IgD-negative memory B cell (primary cell): ENCODE measurements around the gene OSBPL1A. TPM values are rescaled to one million over a fixed set of nuclear protein-coding genes. Genes with fewer than 3 reads are reported as not detected.

Source experiments
- H3K27ac Mint-ChIP-seq, 3 donors: one replicate each; pipeline ENCODE4 v1.8.0; 2020 to 2022; ENCODE audit warnings: mild to moderate bottlenecking in 3 of 3, mixed read lengths in 3 of 3, moderate library complexity in 1 of 3
- H3K27me3 Mint-ChIP-seq: one replicate; pipeline ENCODE4 v1.8.0; 2021; ENCODE audit warnings: mixed read lengths
- H3K36me3 Mint-ChIP-seq: one replicate; pipeline ENCODE4 v1.8.0; 2020; ENCODE audit warnings: mild to moderate bottlenecking, mixed read lengths
- H3K4me1 Mint-ChIP-seq, 3 donors: one replicate each; pipeline ENCODE4 v1.8.0; 2020 to 2022; ENCODE audit warnings: mixed read lengths in 3 of 3, mild to moderate bottlenecking in 1 of 3
- H3K4me3 Mint-ChIP-seq, 4 donors: one replicate each; pipeline ENCODE4 v1.8.0; 2020 to 2022; ENCODE audit warnings: mild to moderate bottlenecking in 4 of 4, mixed read lengths in 4 of 4, moderate library complexity in 3 of 4
- H3K9me3 Mint-ChIP-seq, 3 donors: one replicate each; pipeline ENCODE4 v1.8.0; 2020 to 2021; ENCODE audit warnings: mixed read lengths in 3 of 3, mild to moderate bottlenecking in 1 of 3
- polyA plus RNA-seq: library from polyadenylated mRNA; unstranded; fragments of 300-500 nt; fragmentation: Illumina TruSeq; gene quantifications from one replicate; pipeline ENCODE4 v1.2.3, GENCODE V29; 2021

Gene OSBPL1A
- polyA plus RNA-seq, 1 donor from 2014 or later, result 0.84 TPM

DNA sequence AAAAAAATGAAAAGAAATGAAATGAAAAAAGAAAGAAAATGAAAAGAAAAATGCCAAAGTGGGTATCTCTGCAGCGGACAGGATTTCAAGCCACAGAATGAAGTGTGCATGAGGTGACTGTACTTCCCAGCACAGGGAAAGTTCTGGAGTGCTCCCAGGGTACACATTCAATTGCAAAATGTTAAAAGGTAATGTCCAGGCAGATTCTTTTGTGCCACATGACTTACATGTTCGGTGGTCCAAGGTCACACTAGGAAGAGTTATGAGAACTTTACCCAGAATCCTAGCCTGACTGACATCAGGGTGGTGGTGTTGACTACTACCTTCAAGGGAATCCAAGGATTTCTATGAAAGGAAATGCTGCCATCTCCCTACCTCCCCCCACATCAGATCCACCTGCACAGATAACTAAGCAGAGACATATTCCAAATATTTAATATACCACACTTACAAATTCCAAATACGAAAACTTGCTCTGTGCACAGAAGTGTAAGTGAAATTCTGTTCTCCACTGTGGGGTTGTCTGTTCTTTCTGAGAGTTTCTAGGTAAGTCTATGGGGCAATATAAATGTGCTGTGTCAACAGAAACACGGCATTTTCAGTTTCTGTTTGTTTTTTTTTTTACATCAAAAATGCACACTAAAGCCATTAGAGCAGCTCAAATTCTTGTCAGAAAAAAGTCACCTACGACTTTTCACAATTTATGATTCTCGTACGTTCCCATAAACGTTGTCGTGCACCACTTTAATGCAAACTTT is 202.1 kb downstream of the OSBPL1A start:
- Mint-ChIP-seq H3K4me1 (peaks cover 0 to 1% (median 0%) of the 10 kb centered on the region in 3 donors), H3K9me3 (no peaks in the 10 kb centered on the region), H3K27ac (peak overlapping the region in 1 of 3 donors; percentile 32), H3K4me3 (peak overlapping the region in 1 of 4 donors; percentile 58), H3K36me3 (peaks cover 2% of the 10 kb centered on the region), H3K27me3 (peaks cover 9% of the 10 kb centered on the region)

DNA sequence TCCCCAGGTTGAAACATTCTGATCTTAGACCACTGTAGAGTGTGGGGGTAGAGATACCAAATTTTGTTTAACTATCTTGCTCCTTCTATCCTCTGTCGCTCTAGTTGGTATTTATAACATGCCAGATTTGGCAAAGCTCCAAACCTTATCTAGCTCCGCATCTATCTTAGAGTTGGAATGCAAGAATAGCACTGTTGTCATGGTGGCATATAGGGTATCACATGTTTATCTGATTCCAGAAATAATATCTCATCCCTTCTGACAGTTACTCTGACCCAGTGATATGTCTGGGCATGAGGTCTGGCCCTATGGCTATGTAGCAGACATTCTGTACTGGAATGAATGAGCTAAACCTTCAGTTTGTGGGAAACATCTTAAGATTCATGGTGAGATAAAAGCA is 207.0 kb downstream of the OSBPL1A start:
- no peak overlapping the region for H3K27ac Mint-ChIP-seq

DNA sequence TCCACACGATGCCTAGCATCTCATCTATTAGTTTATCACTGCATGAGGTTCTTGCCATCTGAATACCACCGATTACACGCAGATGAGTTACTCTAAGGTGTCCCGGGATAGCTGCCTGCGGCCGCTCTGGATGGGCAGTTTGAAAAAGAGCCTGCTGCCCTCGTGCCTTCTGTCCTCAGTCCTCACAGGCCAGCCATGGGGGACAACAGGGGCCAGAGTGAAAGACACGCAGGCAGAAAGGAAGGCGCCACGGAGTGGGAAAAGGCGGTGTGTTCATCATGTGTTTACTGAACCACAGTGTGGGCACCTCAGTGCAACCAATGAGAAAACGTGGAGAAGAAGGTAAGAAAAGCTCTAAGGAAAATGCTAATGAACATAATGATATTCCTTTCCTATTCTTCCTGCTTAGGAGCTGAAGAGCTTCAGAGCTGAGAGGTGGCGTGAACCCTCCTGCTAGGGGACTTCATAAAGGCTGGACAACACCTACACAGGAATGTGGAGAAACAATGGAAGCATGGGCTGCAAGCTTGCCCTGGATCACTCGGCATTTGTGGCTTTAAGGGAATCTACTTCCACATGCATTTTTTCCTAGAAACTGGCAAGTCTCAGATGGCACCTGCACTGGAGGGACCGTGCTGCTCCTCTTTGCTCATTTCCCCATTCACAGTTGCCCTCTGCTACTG is 207.8 kb downstream of the OSBPL1A start:
- H3K27ac Mint-ChIP-seq, result no peak overlapping the region
- no peak overlapping the region for H3K4me3 Mint-ChIP-seq
- H3K4me1 Mint-ChIP-seq, result peaks cover 6 to 17% (median 11%) of the 10 kb centered on the region in 3 donors
- peaks cover 2% of the 10 kb centered on the region for H3K36me3 Mint-ChIP-seq
- H3K9me3 Mint-ChIP-seq, result no peaks in the 10 kb centered on the region
- H3K27me3 Mint-ChIP-seq, result peaks cover 13% of the 10 kb centered on the region

More for the DNA sequence above, 207.0 kb downstream of the OSBPL1A start:
- Mint-ChIP-seq H3K36me3 (peaks cover 2% of the 10 kb centered on the region), H3K27me3 (peaks cover 13% of the 10 kb centered on the region), H3K4me1 (peaks cover 6 to 17% (median 11%) of the 10 kb centered on the region in 3 donors), H3K9me3 (no peaks in the 10 kb centered on the region), H3K4me3 (no peak overlapping the region)

DNA sequence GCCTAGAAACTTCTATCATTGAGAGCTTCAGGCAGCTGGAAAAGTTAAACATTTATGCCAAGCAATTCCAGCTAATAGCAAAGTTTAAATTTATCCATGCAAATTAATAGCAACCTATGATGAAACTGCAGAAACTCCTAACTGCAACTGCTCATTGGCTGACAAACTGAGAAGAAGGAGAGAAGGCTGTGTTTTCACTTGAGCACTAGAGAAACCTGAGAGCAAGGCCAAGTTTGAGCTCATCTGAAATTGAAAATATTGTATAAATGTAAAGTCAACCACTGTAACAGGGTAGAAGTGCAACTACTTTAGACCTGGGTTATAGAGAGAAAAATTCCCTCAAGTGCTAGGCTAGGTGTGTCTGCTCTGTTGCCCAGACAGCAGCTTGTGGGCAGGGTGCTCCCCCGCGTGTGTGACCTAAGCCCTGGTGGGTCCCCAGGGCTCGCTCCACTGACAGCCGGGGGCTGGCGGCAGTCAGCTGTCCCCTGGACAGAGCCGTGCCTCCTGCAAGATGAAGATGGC is 208.6 kb downstream of the OSBPL1A start:
- Mint-ChIP-seq H3K27ac (no peak overlapping the region), H3K9me3 (no peaks in the 10 kb centered on the region), H3K36me3 (peaks cover 2% of the 10 kb centered on the region), H3K27me3 (peaks cover 13% of the 10 kb centered on the region), H3K4me3 (no peak overlapping the region), H3K4me1 (peaks cover 6 to 17% (median 11%) of the 10 kb centered on the region in 3 donors)

DNA sequence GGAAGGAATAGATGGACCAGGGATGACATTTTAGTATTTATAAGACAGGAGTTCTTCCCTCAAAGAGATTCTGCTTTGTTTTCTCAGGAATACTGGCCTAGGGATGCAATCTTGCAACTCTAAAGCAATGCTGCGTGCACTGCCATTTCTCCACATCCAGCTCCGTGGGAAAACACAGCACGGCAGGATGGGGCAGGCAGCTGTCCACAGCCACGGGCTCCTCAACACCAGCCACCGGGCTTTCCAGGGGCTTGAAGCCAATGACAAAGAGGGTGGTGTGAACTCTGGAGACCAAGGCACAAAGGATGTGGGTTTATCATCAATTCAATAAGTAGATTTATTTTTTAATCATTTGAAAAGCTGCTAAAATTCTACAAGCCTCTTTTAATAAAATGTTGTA is 209.5 kb downstream of the OSBPL1A start:
- Mint-ChIP-seq H3K27ac (no peak overlapping the region), H3K9me3 (no peaks in the 10 kb centered on the region), H3K36me3 (peaks cover 2% of the 10 kb centered on the region), H3K4me3 (no peak overlapping the region), H3K27me3 (peaks cover 11% of the 10 kb centered on the region), H3K4me1 (peaks cover 6 to 17% (median 11%) of the 10 kb centered on the region in 3 donors)

DNA sequence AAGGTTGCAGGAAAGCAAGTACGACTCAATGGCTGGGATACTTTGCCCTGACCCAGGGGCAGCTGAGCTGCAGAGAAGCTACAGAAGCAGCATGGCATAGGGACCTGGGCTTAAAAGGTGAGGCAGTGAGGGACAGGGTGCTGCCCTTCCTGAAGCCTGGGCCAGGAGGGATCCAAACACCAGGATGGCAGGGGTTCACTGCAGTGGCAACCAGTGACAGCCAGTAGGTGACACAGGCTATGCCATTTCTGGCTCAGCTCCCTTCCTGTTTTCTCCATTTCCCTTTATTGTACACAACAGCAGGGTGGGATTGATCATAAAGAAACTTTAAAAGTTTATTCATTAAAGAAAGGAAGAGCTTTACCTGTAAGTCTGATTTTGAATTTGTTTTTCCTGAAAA is 209.9 kb downstream of the OSBPL1A start:
- peak overlapping the region in 1 of 3 donors; percentile 21 for H3K27ac Mint-ChIP-seq
- no peak overlapping the region for H3K4me3 Mint-ChIP-seq
- peaks cover 2% of the 10 kb centered on the region for H3K36me3 Mint-ChIP-seq
- H3K27me3 Mint-ChIP-seq, result peaks cover 10% of the 10 kb centered on the region
- H3K4me1 Mint-ChIP-seq, result peaks cover 6 to 17% (median 11%) of the 10 kb centered on the region in 3 donors
- no peaks in the 10 kb centered on the region for H3K9me3 Mint-ChIP-seq

DNA sequence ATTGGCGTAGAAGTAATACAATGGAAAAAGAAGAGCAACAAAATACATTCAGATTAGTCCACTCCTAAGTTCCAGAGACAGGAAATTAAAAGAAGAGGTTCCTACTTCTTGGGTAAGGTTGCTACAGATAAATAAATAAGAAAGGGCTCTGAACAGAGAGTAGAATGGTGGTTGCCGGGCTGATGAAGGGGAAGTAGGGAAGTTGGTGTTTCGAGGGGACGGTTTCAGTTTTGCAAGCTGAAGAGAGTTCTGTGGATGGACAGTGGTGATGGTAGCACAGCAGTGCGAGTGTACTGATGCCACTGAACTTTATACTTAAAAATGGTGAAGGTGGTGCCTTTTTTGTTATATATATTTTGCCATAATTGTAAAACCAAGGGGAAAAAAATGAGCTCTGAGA is 210.6 kb downstream of the OSBPL1A start:
- H3K4me1 Mint-ChIP-seq, result peaks cover 6 to 17% (median 11%) of the 10 kb centered on the region in 3 donors
- H3K4me3 Mint-ChIP-seq, result peak overlapping the region in 3 of 4 donors; percentile 68 to 85 (median 80)
- H3K27me3 Mint-ChIP-seq, result peaks cover 9% of the 10 kb centered on the region
- no peak overlapping the region for H3K27ac Mint-ChIP-seq
- no peaks in the 10 kb centered on the region for H3K36me3 Mint-ChIP-seq
- no peaks in the 10 kb centered on the region for H3K9me3 Mint-ChIP-seq

DNA sequence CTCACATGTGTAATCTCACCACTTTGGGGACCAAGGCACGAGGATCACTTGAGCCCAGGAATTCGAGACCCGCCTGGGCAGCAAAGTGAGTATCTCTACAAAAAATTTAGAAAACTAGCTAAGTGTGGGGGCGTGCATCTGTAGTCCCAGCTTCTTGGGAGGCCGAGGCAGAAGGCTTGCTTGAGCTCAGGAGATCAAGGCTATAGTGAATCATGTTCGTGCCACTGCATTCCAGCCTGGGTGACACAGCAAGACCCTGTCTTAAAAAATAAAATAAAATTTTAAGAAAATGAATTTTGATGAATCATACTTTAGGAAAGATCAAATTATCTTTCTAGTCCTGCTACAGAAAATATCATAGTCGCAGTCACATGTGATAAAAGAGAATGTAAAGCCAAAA is 211.8 kb downstream of the OSBPL1A start:
- Mint-ChIP-seq H3K36me3 (no peaks in the 10 kb centered on the region), H3K9me3 (no peaks in the 10 kb centered on the region), H3K4me1 (peaks cover 6 to 17% (median 11%) of the 10 kb centered on the region in 3 donors), H3K27me3 (peaks cover 9% of the 10 kb centered on the region), H3K27ac (no peak overlapping the region), H3K4me3 (no peak overlapping the region)

DNA sequence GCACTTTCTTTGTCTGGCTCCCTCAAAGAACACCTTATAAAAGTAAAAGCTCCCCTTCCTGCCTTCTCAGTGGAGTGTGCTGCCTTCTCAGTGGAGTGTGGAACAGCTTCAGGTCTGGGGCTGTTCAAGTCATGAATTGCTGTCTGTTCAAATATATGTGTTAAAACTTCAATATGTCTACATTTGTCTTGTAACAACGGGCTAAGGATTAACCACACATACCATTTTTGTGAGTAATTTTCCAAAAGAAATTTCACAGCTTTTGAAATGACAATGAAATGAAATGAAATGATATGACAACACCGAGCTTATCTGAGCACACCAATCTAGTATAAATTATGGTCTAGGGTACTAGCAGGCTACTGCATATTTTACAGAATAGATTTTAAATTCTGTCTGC is 215.8 kb downstream of the OSBPL1A start:
- H3K4me3 Mint-ChIP-seq, result no peak overlapping the region
- no peak overlapping the region for H3K27ac Mint-ChIP-seq
- no peaks in the 10 kb centered on the region for H3K36me3 Mint-ChIP-seq
- H3K4me1 Mint-ChIP-seq, result peaks cover 9 to 12% (median 10%) of the 10 kb centered on the region in 3 donors
- H3K9me3 Mint-ChIP-seq, result no peaks in the 10 kb centered on the region
- peaks cover 1% of the 10 kb centered on the region for H3K27me3 Mint-ChIP-seq

DNA sequence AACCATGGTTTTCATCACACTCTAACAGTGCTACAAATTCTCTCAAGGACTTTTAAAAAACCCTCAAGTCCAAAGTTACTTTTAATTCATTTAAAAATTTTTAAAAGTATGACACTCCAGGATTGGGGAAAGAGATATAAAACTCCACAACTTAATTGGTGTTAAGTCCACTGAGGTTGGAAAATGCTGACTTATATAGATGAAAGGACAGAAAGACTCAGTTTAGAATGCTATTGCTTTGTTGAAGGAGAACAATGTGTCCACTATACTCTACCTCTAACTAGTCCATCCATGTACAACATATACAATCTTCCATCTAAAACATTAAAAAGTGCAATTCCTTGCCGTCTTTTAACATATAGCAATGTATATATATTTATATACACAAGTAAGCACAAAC is 217.6 kb downstream of the OSBPL1A start:
- no peaks in the 10 kb centered on the region for H3K9me3 Mint-ChIP-seq
- H3K36me3 Mint-ChIP-seq, result no peaks in the 10 kb centered on the region
- H3K27me3 Mint-ChIP-seq, result peaks cover 1% of the 10 kb centered on the region
- H3K27ac Mint-ChIP-seq, result no peak overlapping the region
- H3K4me3 Mint-ChIP-seq, result no peak overlapping the region
- H3K4me1 Mint-ChIP-seq, result peaks cover 14 to 18% (median 17%) of the 10 kb centered on the region in 3 donors

DNA sequence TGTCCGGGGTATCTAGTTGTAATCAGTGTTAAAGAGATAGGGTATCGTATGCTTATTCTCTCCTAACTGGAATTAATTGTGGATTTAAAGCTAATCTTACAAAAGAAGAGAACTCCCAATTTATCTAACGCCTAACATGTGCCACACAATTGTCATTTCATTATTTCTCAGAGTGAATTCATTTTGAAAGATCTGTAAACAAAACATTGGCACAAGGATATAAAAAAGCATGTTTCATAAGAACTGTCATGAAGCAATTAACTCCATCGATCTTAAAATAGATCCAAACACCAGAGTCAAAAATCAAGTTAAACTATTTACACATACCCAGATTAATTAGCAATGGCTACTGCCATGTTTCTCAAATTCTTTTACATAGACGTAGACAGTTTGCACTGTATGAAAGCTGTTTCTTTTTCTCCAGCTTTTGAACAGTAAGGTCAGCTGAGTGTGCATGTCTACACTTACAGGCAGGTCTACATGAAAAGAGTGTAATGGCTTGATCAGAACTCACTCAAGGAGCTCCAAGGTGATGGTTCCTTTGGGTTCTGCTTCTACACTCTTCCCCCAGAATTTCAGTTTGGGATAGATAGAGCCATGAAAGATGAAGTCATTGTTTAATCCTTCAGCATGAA is 220.0 kb downstream of the OSBPL1A start:
- Mint-ChIP-seq H3K27me3 (no peaks in the 10 kb centered on the region), H3K9me3 (no peaks in the 10 kb centered on the region), H3K4me1 (peaks cover 14 to 19% (median 18%) of the 10 kb centered on the region in 3 donors), H3K4me3 (peak overlapping the region in 3 of 4 donors; percentile 20 to 85 (median 50)), H3K36me3 (peaks cover under 1% of the 10 kb centered on the region), H3K27ac (peak overlapping the region in 2 of 3 donors; percentile 90 to 93)

DNA sequence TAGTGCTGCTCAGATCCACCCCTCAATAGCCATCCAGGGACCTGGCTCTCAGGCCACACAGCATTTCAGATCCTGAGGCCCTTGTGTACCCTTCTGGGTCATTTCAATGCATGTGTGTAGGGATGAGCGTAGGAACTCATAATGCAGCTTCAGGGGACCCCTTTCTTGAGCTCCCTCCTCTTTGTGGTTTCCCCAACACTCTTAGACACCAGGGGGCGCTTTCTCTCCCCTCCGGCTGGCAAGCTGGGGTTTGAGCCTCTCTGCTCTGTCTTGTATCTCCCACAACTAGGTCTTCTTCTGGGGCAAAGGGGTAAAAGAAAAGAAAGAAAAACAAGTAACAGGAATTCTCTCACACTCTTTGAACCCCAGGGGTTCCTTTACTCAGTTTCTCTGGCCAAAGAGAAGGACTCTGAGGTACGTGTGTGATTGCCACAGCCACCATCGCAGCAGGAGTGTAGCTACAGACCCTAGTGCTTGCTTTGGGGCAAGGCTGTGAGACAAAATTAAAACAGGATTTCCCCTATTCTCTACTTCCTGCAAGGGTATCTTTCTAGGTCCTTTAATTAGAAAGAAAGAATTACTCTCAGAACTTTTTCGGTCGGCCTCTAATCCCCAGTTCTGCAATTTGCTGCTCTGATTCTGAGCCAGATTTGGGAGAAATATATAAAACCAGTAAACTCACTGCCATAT is 220.8 kb downstream of the OSBPL1A start:
- peak overlapping the region; percentile 20 to 85 (median 66) for H3K4me3 Mint-ChIP-seq
- no peaks in the 10 kb centered on the region for H3K9me3 Mint-ChIP-seq
- H3K27ac Mint-ChIP-seq, result peak overlapping the region; percentile 18 to 93 (median 90)
- no peaks in the 10 kb centered on the region for H3K27me3 Mint-ChIP-seq
- H3K4me1 Mint-ChIP-seq, result peaks cover 14 to 19% (median 18%) of the 10 kb centered on the region in 3 donors
- peaks cover 2% of the 10 kb centered on the region for H3K36me3 Mint-ChIP-seq

DNA sequence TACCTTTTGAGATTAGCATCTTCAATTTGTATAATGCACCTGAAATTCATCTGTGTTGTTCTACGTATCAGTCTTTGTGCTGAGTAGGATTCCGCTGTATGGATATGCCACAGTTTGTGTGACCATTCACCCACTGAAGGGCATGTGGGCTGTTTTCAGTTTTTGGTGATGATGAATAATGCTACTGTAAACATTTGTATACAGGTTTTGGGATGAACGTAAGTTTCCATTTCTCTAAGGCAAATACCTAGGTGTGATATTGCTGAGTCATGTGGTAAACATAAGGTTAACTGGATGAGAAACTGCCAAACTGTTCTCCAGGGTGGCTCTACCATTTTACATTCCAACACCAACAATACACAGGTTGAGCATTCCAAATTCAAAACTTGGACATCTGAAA is 223.6 kb downstream of the OSBPL1A start:
- Mint-ChIP-seq H3K4me1 (peaks cover 14 to 19% (median 17%) of the 10 kb centered on the region in 3 donors), H3K27me3 (peaks cover 2% of the 10 kb centered on the region), H3K9me3 (no peaks in the 10 kb centered on the region), H3K36me3 (peaks cover 2% of the 10 kb centered on the region), H3K4me3 (no peak overlapping the region), H3K27ac (no peak overlapping the region)

DNA sequence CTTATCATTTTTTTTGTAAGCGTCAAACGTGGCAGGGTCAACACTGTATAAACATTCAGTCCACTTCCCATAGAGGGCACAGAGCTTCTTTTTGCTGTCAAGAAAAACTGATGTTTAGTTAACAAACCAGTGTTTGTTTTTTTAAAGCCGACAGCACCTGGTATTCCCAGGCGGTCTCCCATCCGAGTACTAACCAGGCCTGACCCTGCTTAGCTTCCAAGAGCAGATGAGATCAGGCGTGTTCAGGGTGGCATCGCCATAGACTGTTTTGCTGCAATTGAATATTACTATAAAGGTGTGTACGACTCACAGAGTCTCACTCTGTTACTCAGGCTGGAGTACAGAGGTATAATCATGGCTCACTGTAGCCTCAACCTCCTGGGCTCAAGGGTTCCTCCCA is 227.3 kb downstream of the OSBPL1A start:
- Mint-ChIP-seq H3K36me3 (peaks cover 2% of the 10 kb centered on the region), H3K4me1 (peaks cover 0 to 2% (median 0%) of the 10 kb centered on the region in 3 donors), H3K27ac (no peak overlapping the region), H3K4me3 (no peak overlapping the region), H3K27me3 (peaks cover 10% of the 10 kb centered on the region), H3K9me3 (no peaks in the 10 kb centered on the region)
